Measurements from ENCODE around the gene TERT. TPM values are rescaled to one million over a fixed set of nuclear protein-coding genes. Genes with fewer than 3 reads are reported as not detected.
"Not testable (repeated sequence)": the region's sequence is repeated elsewhere in the genome, so short reads cannot be mapped to it uniquely, and the experiment has no call there.

Gene TERT
- total and polyA plus RNA-seq, 12 donors = 0.29 TPM; not detected in 11

DNA sequence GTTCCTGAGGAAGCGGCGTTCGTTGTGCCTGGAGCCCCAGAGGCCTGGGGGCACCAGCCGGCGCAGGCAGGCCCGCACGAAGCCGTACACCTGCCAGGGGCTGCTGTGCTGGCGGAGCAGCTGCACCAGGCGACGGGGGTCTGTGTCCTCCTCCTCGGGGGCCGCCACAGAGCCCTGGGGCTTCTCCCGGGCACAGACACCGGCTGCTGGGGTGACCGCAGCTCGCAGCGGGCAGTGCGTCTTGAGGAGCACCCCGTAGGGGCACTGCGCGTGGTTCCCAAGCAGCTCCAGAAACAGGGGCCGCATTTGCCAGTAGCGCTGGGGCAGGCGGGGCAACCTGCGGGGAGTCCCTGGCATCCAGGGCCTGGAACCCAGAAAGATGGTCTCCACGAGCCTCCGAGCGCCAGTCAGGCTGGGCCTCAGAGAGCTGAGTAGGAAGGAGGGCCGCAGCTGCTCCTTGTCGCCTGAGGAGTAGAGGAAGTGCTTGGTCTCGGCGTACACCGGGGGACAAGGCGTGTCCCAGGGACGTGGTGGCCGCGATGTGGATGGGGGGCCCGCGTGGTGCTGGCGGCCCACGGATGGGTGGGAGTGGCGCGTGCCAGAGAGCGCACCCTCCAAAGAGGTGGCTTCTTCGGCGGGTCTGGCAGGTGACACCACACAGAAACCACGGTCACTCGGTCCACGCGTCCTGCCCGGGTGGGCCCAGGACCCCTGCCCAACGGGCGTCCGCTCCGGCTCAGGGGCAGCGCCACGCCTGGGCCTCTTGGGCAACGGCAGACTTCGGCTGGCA is 1.3 kb downstream of the TERT start:
- DNase-seq = no peak
- Histone ChIP-seq H3K4me3 (no peak overlapping the region), H3K27ac (no peak overlapping the region), H3K27me3 (peaks cover 29% of the 10 kb centered on the region), H3K9me3 (replicated peaks in 1 of 3) (no peaks in the 10 kb centered on the region), H3K4me1 (replicated peaks in 1 of 2) (no peaks in the 10 kb centered on the region), H3K36me3 (replicated peaks in 1 of 2) (no peaks in the 10 kb centered on the region)
- 85 to 89% (median 87%) methylated on average over 21 to 60 of the region's 60 CpGs for WGBS, 4 donors
- TF ChIP-seq CTCF (IDR thresholded peaks at IDR 0.05) = no peak
- no peak for TF ChIP-seq POLR2A (IDR thresholded peaks at IDR 0.05)
- intact Hi-C loops (cut with DNase I) = no loop called here

GRCh38 chr5:1292846-1293415 is 1.9 kb downstream of the TERT start:
- no peaks in the 10 kb centered on the region for H3K4me1 ChIP-seq (replicated peaks in 1 of 2)
- H3K36me3 ChIP-seq (replicated peaks in 1 of 2) = no peaks in the 10 kb centered on the region
- no peak for DNase-seq
- intact Hi-C loops (cut with DNase I) = no loop called here
- WGBS, 4 donors = 75 to 81% (median 76%) methylated on average over 8 to 30 of the region's 30 CpGs
- no peak overlapping the region for H3K4me3 ChIP-seq
- TF ChIP-seq CTCF (IDR thresholded peaks at IDR 0.05) = no peak
- no peak for TF ChIP-seq POLR2A (IDR thresholded peaks at IDR 0.05)
- no peaks in the 10 kb centered on the region for H3K9me3 ChIP-seq (replicated peaks in 1 of 3)
- H3K27me3 ChIP-seq = peaks cover 29% of the 10 kb centered on the region
- no peak overlapping the region for H3K27ac ChIP-seq

DNA sequence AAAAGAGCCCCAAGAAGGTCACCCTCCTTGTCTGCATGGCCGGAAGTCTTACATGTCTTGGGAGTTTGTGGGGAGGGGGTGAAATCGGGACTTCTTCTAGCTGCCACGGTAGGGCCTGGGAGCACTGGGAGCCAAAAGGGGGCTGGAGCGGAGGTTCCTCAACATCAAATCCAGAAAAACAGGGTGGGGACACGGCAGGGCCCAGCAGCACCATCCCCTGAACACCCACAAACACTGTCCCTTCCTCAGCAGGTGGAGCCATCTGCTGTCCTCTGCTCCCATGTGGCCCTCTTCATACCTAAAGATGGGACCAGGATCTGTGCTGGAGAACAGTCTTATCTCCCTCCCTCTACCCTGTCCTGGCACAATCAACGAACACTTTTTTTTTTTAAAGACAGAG is 2.7 kb downstream of the TERT start:
- H3K4me3 ChIP-seq = no peak overlapping the region
- 62 to 84% (median 69%) methylated on average over 6 of the region's 6 CpGs for WGBS, 4 donors
- H3K9me3 ChIP-seq (replicated peaks in 1 of 3) = no peaks in the 10 kb centered on the region
- no peak for TF ChIP-seq POLR2A (IDR thresholded peaks at IDR 0.05)
- no peak for TF ChIP-seq CTCF (IDR thresholded peaks at IDR 0.05)
- H3K4me1 ChIP-seq (replicated peaks in 1 of 2) = no peaks in the 10 kb centered on the region
- no peak overlapping the region for H3K27ac ChIP-seq
- intact Hi-C loops (cut with DNase I) = no loop called here
- H3K36me3 ChIP-seq (replicated peaks in 1 of 2) = no peaks in the 10 kb centered on the region
- H3K27me3 ChIP-seq = peaks cover 29% of the 10 kb centered on the region
- no peak for DNase-seq

- TF ChIP-seq CTCF (IDR thresholded peaks at IDR 0.05) (no peak), POLR2A (IDR thresholded peaks at IDR 0.05) (no peak)
- Histone ChIP-seq H3K27me3 (peaks cover 29% of the 10 kb centered on the region), H3K36me3 (replicated peaks in 1 of 2) (no peaks in the 10 kb centered on the region), H3K4me1 (replicated peaks in 1 of 2) (no peaks in the 10 kb centered on the region), H3K9me3 (replicated peaks in 1 of 3) (no peaks in the 10 kb centered on the region), H3K27ac (no peak overlapping the region), H3K4me3 (no peak overlapping the region)
- WGBS, 4 donors = 72 to 85% (median 80%) methylated on average over 20 to 24 of the region's 24 CpGs
- DNase-seq = no peak
- intact Hi-C loops (cut with DNase I) = no loop called here
Observed at GRCh38 chr5:1291611-1292080, 3.2 kb downstream of the TERT start.

DNA sequence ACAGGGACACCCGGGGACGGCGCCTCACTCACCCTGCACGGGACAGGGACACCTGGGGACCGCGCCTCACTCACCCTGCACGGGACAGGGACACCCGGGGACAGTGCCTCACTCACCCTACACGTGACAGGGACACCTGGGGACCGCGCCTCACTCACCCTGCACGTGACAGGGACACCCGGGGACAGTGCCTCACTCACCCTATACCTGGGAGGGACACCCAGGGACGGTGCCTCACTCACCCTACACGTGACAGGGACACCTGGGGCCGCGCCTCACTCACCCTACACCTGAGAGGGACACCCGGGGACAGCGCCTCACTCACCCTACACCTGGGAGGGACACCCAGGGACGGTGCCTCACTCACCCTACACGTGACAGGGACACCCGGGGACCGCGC is 3.9 kb downstream of the TERT start:
- H3K36me3 ChIP-seq (replicated peaks in 1 of 2); H3K4me1 ChIP-seq (replicated peaks in 1 of 2); intact Hi-C loops (cut with DNase I); DNase-seq; H3K27ac ChIP-seq; H3K4me3 ChIP-seq; H3K9me3 ChIP-seq (replicated peaks in 1 of 3): not testable (repeated sequence)
- 76 to 93% (median 81%) methylated on average over 3 to 24 of the region's 24 CpGs for WGBS, 4 donors
- peaks cover 28% of the 10 kb centered on the region for H3K27me3 ChIP-seq

- H3K27me3 ChIP-seq = peaks cover 14% of the 10 kb centered on the region
- intact Hi-C loops (cut with DNase I); DNase-seq; H3K4me3 ChIP-seq; H3K4me1 ChIP-seq (replicated peaks in 1 of 2); H3K9me3 ChIP-seq (replicated peaks in 1 of 3); H3K27ac ChIP-seq; H3K36me3 ChIP-seq (replicated peaks in 1 of 2): not testable (repeated sequence)
- WGBS, 4 donors = 88 to 100% (median 88%) methylated on average over 1 to 21 of the region's 32 CpGs; no CpG with 5 or more reads in 1 of the 4 donors
Observed at GRCh38 chr5:1289559-1289958, 5.3 kb downstream of the TERT start.
